ENCODE data around the gene SHKBP1. TPM values are rescaled to one million over a fixed set of nuclear protein-coding genes. Genes with fewer than 3 reads are reported as not detected.
"Not testable (repeated sequence)": the region's sequence is repeated elsewhere in the genome, so short reads cannot be mapped to it uniquely, and the experiment has no call there.

SHKBP1 gene
- polyA plus RNA-seq, 10 donors: 14.7 to 31.7 (median 19.0) TPM

DNA sequence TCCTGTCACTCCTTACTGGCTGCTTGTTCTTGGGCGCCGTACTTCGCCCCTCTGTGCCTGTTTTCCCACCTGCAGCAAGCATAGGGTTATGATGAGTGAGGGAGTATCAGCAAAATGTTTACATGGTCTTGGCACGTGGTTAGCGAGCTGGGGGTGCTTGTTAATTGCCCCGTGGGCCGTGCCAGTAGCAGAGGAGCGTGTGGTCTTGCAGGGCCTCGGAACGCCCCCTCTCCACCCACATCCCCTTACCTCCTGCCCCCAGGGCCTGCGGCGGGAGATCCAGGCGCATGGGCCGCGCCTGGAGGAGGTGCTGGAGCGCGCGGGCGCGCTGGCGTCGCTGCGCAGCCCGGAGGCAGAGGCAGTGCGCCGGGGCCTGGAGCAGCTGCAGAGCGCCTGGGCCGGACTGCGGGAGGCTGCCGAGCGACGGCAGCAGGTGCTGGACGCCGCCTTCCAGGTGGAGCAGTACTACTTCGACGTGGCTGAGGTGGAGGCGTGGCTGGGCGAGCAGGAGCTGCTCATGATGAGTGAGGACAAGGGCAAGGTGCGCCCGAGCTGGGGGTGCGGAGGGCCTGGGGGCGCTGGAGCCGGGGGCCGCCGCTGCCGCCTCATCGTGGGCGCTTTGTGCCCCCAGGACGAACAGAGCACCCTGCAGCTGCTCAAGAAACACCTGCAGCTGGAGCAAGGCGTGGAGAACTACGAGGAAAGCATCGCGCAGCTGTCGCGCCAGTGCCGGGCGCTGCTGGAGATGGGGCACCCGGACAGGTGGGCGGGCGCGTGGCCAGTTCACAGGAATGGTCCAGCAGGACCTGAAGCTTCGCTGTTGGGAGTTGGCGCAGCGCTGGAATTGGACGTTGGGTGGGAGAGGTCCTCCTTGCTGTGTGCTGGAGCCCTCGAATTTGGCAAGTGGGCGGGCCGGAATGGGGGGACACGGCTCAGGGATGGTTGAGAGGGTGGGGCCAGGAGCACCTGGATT lies 22.5 kb upstream of the SHKBP1 start:
- peak in 1 of 3 donors; percentile 32 for DNase-seq

DNA sequence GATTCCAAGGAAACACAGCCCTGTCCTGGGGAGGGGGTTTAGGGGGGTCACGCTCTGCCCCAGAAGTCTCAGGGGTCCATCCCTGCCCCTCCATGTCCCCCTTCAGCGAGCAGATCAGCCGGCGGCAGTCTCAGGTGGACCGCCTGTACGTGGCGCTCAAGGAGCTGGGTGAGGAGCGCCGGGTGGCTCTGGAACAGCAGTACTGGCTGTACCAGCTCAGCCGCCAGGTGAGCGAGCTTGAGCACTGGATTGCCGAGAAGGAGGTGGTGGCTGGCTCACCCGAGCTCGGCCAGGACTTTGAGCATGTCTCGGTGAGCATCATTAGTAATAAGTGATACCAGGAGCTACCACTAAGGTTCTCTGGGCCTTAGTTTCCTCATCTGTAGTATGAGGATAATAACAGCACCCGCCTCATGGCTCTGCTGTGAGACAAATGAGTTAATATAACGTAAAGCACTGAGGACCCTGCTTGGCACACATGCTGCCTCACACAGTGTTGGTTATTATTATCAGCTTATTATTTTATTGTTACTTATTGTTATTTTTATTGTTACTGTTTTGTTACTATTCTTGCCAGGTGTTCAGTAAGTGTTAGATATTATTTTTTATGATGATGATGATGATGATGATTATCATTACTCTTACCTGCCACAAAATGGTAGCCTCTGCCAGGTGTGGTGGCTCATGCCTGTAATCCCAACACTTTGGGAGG lies 20.5 kb upstream of the SHKBP1 start:
- DNase-seq: no peak

DNA sequence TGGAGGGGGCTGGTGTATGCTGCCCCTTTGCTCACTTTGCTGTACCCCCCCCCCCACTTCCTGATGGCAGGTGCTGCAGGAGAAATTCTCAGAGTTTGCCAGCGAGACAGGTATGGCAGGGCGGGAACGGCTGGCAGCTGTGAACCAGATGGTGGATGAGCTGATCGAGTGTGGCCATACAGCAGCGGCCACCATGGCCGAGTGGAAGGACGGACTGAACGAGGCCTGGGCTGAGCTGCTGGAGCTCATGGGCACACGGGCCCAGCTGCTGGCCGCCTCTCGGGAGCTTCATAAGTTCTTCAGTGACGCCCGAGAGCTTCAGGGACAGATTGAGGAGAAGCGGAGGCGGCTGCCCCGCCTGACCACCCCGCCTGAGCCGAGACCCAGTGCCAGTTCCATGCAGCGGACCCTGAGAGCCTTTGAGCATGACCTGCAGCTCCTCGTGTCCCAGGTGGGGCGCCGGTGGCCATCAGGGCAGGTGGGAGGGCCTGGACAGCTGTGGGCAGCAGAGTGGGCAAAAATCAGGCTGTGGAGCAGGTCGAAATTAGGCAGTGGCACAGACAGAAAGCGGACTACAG lies 19.6 kb upstream of the SHKBP1 start:
- DNase-seq: no peak

DNA sequence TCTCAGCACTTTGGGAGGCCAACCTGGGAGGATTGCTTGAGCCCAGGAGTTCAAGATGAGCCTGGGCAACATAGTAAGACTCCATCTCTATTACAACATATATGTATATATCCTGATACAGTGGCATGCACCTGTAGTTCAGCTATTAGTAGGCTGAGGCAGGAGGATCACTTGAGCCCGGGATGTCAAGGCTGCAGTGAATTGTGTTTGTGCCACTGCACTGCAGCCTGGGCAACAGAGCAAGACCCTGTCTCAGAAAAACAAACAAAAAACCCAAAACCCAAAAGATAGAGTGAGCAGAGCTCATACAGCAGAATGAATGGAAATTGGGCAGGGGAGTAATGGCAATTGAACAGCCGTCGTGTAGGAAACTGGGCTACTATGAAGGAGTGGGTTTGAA lies 17.3 kb upstream of the SHKBP1 start:
- DNase-seq: no peak

DNA sequence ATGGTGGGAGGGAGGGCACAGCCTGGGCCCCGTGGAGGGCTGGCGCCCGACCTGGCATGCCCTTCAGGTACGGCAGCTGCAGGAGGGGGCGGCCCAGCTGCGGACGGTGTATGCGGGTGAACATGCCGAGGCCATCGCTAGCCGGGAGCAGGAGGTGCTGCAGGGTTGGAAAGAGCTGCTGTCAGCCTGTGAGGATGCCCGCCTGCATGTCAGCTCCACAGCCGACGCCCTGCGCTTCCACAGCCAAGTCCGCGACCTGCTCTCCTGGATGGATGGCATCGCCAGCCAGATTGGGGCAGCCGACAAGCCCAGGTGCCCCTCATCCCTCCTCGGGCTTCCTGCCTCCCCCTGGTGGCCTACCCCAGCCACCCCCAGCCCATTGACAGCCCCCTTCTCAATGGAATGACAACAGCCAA lies 16.6 kb upstream of the SHKBP1 start:
- DNase-seq: no peak

DNA sequence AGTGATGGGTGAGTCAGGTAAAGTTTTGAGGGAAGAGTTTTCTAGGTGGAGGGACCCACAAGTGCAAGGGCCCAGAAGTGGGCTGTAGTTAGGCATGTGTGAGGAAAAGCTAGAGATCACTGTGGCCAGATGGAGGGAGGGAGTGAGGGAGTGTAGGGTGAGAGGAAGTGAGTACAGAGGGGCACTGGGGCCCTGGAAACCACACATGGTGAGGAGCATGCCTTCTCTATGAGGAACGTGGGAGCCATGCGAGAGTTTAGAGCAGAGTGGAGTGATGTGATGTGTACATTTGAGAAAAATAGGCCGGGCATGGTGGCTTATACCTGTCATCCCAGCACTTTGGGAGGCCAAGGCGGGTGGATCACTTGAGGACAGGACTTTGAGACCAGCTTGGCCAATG lies 14.7 kb upstream of the SHKBP1 start:
- DNase-seq: no peak

DNA sequence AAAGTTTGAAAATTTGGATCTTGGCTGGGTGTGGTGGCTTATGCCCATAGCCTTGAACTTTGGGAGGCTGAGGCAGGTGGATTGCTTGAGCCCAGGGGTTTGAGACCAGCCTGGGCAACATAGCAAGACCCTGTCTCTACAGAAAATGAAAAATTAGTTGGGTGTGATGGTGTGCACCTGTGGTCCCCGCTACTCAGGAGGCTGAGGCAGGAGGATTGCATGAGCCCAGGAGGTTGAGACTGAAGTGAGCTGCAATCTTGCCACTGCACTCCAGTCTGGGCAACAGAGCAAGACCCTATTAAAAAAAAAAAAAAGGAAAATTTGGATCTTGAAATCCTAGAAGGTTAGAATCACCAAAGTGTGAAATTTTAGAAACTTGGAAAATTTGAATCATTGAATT lies 12.1 kb upstream of the SHKBP1 start:
- not testable (repeated sequence) for DNase-seq

DNA sequence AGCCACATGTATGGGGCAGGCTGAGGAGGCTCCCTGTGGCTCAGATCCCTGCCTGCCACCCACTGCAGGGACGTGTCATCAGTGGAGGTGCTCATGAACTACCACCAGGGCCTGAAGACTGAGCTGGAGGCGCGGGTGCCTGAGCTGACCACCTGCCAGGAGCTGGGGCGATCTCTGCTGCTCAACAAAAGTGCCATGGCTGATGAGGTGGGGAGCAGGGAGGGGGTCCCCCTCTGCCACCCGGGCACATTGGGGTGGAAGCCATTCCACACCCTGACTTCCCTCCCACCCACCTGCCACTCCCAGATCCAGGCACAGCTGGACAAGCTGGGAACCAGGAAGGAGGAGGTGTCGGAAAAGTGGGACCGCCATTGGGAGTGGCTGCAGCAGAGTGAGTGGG lies 11.3 kb upstream of the SHKBP1 start:
- no peak for DNase-seq

DNA sequence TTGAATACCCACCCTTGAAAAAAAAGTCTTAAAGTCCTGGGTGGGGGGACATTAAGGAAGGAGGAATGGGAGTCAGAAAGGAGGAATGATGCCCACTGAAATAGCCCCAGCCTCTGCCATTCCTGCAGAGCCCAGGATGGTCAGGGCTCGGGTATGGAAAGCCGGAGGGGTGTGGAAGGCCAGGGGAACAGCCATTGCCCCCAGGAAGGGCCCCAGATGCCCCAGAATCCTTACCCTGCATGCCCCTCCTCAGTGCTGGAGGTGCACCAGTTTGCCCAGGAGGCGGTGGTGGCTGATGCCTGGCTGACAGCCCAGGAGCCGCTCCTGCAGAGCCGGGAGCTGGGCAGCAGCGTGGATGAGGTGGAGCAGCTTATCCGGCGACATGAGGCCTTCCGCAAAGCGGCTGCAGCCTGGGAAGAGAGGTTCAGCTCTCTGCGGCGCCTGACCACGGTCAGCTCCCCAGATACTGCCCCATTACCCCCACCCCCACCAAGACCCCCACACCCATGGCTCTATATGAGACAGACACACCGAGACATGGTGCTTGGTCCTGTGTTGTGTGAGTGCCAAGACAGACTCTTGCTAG lies 10.7 kb upstream of the SHKBP1 start:
- DNase-seq: no peak

DNA sequence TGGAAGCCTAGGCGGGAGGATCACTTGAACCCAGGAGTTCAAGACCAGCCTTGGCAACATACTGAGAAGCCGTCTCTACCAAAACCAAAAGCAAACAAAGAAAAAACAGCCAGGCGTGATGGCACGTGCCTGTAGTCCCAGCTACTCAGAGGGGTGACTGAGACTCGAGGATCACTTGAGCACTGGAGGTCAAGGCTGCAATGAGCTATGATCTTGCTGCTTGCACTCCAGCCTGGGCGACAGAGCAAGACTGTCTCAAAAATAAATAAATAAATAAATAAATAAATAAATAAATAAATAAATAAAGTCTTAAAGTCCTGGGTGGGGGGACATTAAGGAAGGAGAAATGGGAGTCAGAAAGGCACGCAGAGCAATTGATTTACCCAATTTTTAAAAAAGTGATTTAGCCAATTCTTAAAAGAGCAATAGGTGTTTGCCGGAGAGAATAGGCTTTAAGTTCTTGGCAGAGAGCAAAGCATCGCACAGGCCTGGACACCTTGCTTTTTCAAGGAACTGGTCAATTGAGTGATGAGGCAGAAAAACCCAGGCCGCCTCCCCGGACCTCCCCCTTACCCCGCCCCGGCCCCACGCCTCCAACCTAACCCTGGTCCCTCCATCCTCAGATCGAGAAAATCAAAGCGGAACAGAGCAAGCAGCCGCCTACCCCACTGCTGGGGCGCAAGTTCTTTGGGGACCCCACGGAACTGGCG lies 9.5 kb upstream of the SHKBP1 start:
- DNase-seq: no peak

DNA sequence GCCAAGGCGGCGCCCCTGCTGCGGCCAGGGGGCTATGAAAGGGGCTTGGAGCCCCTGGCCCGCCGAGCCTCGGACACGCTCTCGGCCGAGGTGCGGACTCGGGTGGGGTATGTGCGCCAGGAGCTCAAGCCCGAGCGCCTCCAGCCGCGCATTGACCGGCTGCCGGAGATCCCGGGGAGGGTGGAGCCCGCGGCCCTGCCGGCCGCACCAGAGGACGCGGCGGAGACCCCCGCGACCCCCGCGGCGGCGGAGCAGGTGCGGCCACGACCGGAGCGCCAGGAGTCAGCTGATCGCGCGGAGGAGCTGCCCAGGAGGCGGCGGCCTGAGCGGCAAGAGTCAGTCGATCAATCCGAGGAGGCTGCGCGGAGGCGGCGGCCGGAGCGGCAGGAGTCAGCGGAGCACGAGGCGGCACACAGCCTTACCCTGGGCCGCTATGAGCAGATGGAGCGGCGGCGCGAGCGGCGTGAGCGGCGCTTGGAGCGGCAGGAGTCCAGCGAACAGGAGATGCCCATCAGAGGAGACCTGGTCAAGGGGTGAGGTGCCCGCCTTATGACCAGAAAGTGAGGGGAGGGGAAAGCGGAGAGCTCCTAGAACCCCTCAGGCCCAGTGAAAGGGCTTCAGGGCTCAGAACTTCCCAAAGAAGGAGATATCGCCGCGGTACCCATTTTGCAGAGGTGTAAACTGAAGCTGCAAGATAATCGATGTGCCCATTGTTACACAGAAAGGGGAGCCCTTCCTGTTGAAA lies 8.8 kb upstream of the SHKBP1 start:
- no peak for DNase-seq

DNA sequence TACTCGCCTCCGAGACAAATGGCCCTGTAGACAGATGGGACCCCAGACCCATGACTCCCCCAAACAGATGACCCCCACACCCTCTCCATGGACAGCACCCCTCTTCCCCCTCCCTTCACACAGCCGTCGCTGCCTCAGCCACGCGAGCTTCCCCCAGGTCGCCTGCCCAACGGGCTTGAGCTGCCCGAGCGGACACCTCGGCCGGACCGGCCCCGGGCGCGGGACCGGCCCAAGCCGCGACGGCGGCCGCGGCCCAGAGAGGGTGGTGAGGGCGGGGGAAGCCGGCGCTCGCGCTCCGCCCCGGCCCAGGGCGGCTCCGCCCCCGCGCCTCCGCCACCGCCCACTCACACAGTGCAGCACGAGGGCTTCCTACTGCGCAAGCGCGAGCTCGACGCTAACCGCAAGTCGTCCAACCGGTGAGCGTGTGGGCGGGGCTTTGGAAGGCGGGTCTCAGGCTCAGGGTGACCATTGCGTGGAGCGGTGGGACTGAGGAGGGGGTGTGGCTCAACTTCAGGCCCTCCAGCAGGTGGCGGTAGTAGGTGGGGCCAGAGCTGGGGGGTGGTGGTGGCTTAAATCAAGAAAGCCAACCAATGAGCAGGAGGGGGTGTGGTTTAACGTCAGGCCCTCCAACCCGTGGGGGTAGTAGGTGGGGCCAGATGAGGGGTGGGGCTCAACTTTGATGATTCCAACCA lies 6.2 kb upstream of the SHKBP1 start:
- DNase-seq: peak; percentile 93 to 98 (median 95)

DNA sequence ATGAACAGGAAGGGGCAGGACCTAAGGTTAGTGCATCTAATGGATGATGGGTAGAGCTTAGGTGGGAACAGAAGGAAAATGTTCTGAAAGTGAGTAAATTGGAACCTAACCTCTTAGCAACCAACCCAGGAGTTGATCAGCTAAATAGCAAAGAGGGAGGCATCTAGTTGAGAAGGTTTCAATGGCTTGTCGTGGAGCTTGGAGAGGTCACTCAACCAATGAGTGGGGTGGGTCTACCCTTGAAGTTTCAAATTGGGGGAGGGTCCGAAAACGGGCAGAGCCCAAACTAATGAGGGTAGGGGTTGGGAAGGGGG lies 5.7 kb upstream of the SHKBP1 start:
- no peak for DNase-seq

DNA sequence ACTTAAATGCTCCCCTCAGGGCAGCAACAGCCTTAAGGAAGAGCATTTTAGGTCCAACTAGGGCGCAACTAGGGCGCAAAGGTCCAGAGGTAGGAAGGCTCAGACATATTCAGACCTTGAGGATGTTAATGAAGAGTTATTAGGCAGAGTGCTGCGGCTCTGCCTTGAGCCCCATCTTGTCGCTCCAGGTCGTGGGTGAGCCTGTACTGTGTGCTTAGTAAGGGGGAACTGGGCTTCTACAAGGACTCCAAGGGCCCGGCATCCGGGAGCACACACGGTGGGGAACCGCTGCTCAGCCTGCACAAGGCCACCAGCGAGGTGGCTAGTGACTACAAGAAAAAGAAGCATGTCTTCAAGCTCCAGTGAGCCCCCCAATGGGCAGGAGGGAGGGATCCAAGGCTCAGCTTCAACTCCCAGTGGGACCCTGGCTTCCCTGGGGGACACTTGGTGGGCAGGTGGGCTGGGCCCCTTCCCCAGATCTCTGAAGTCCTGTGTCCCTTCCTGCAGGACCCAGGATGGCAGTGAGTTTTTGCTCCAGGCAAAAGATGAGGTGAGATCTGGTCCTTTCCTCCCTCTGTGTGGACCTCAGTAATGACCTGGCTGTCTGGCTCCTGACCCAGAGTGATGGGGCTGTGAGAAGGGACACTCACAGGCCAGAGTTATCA lies 4.7 kb upstream of the SHKBP1 start:
- DNase-seq: no peak

DNA sequence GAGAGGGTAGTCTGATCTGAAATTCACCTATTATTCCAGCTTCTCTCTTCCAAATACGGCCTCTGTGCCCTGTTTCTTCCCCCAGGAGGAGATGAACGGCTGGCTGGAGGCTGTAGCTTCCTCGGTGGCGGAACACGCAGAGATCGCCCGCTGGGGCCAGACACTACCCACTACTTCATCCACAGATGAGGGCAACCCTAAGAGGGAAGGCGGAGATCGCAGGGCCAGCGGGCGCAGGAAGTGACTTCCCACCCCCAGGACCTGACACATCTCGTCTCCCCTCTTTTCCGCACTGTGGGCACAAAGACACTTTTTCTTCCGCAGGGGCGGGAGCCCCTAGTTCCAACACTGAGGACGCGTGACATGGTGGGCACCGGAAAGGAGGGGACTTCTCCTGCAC lies 1.3 kb upstream of the SHKBP1 start:
- DNase-seq: no peak

DNA sequence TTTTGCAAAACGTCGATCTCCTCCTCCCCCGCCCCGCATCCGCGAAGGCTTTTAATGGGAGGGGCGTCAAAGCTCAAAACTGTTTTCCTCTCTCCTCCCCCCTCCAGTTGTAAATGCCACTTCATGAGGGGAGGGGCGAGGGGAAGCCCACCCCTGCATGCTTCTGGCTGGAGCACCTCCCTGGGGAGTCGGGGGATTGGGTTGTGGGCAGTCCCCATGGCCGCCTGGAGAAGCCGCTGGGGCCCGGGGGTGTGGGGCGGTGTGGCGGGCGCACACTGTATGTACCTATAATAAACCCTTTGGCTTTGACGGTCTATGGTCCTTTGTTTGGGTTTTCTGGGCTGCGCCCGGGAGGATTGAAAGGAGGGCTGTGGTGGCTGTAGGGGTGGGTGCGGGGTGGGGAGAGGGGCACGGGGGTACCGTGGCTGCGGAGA lies 505 bp upstream of the SHKBP1 start:
- no peak for DNase-seq

DNA sequence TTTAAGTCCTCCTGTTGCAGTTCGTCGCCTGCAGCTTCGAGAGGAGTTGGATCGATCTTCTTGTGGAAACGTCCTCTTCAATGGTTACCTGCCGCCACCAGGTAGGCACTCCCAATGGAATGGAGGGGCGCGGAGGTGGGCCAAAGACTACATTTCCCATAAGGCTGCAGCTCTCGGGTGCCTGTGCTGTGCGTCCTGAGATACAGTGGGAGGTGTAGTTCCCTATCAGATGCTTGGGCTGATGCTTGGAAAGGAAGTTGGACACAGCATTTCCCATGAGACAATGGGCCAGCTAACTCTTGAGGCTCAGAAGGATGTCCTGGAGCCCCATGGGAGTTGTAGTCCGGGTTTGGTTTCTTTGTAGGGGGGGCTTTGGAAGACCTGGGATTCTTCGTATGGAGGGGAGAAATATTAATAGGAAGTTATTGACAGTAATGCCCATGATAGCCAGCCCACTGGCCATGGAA lies 1.8 kb downstream of the SHKBP1 start:
- no peak for DNase-seq

DNA sequence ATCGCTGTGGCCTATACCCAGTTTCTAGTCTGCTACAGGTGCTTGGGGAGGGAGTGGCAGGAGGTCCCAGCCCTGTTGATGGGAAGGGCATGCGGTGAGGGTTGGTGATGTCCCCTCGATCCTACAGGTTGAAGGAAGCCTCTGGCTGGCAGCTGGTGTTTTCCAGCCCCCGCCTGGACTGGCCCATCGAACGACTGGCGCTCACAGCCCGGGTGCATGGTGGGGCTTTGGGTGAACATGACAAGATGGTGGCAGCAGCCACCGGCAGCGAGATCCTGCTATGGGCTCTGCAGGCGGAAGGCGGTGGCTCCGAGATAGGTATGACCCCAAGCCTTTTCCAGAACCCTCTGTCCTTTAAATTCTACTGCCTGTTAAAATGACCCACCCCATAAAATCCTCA lies 3.9 kb downstream of the SHKBP1 start:
- no peak for DNase-seq

DNA sequence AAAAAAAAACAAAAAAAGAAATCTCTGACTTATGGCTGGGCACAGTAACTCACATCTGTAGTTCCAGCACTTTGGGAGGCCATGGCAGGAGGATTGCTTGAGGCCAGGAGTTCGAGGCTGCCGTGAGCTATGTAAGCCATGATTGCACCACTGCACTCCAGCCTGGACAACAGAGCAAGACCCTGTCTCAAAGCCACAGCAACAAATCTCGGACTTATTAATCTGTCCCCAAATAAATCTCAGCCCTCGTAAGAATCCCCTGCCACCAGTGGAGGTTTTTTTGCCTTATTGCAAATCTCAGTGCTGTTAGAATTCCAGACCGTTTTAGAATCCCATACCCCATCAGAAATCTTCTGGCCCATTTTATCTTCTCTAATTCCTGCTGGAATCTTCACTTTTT lies 4.9 kb downstream of the SHKBP1 start:
- no peak for DNase-seq

DNA sequence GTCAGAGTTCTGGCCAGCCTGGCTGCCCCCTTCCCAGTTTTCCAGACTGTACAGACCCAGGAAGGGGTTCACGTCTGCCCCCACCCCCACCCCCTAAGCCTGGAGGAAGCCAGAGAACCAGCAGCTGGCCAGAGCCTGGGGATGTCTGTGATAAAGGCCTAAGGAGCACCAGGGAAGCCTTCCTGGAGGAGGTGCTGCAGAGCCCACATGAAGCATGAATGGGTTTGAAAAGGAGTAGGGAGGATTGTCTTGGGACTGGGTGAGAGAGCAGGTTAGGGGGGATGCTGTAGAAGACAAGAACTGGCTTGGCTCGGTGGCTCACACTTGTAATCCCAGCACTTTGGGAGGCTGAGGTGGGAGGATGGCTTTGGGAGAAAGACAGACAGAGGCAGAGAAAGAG lies 5.8 kb downstream of the SHKBP1 start:
- no peak for DNase-seq
